A549 (cell line): ENCODE measurements around the gene NCF2. TPM values are rescaled to one million over a fixed set of nuclear protein-coding genes. Genes with fewer than 3 reads are reported as not detected.

Source experiments
- ATAC-seq, 2 experiments: fragments of 200-7000 bp in 1 of 2; fragments of >200 bp in 1 of 2; cut with Nextera tagmentation in 1 of 2; cut with Tn5 transposase in 1 of 2; 3 replicates each; pipeline versions ENCODE4 v1.8.0 to v1.9.1; 2018 to 2020; ENCODE audit warnings: mild to moderate bottlenecking in 1 of 2, moderate library complexity in 1 of 2
- CTCF ChIA-PET: fragments of 300-600 bp; sonication (Branson Sonifier 250); formaldehyde crosslinking; extraction: SDS; loops from one replicate; lab custom pipeline; 2021; ENCODE audit warnings: antibody characterized with exemption, inconsistent platforms; lab: Yijun Ruan, JAX
- POLR2A ChIA-PET: fragments of 350-600 bp; formaldehyde crosslinking; extraction: SDS; loops from one replicate; lab custom pipeline; 2021; ENCODE audit warnings: antibody characterized with exemption, inconsistent platforms; lab: Yijun Ruan, JAX
- DNase-seq, 2 experiments: peaks; one replicate each; pipeline versions ENCODE4 v3.0.0 to v3.0.0-alpha.2; 2011 to 2016; ENCODE audit warnings: low read depth in 1 of 2, low spot score in 1 of 2
- FAIRE-seq: peaks from 2 replicates; lab custom pipeline; 2011; peaks lifted over from hg19 to GRCh38; lab: Jason Lieb, UNC
- H3K27ac ChIP-seq, 2 experiments: fragments of >200 bp; sonication (Bioruptor Twin); formaldehyde crosslinking; 3 replicates each; pipeline ENCODE4 v1.5.1; 2016 to 2017
- H3K4me1 ChIP-seq: fragments of >200 bp; sonication (Bioruptor Twin); formaldehyde crosslinking; 3 replicates; pipeline ENCODE4 v1.6.1; 2016
- H3K4me2 ChIP-seq: fragments of >200 bp; sonication (Bioruptor Twin); formaldehyde crosslinking; 3 replicates; pipeline ENCODE4 v1.6.1; 2016
- H3K4me3 ChIP-seq: fragments of >200 bp; sonication (Bioruptor Twin); formaldehyde crosslinking; 3 replicates; pipeline ENCODE4 v1.5.1; 2016
- H3K9me3 ChIP-seq: fragments of >200 bp; sonication (Bioruptor Twin); formaldehyde crosslinking; 3 replicates; pipeline ENCODE4 v1.6.1; 2016
- BHLHE40 ChIP-seq: IDR thresholded peaks from 2 replicates; pipeline ENCODE4 v1.6.1; 2012; ENCODE audit warnings: low read depth, low read length, inconsistent platforms
- CEBPB ChIP-seq, 2 experiments: fragments of >200 bp in 1 of 2; sonication (Bioruptor Twin) in 1 of 2; formaldehyde crosslinking in 1 of 2; IDR thresholded peaks; 2 replicates each; pipeline ENCODE4 v1.6.1; 2012 to 2016
- CHD4 ChIP-seq: fragments of 200-600 bp; sonication (generic); IDR thresholded peaks from 2 replicates; pipeline ENCODE4 v1.6.1; 2016; ENCODE audit warnings: antibody characterized with exemption, mild to moderate bottlenecking, borderline replicate concordance
- EP300 ChIP-seq, 2 experiments: fragments of >200 bp; sonication (Bioruptor Twin); formaldehyde crosslinking; IDR thresholded peaks; 2 replicates in 1 of 2; 3 replicates in 1 of 2; pipeline ENCODE4 v1.6.1; 2016 to 2017
- ESRRA ChIP-seq: fragments of 150-350 bp; IDR thresholded peaks from 2 replicates; pipeline ENCODE4 v1.6.1; 2014; ENCODE audit warnings: mild to moderate bottlenecking, low read length, borderline replicate concordance
- HOXB13 ChIP-seq: fragments of 250-450 bp; sonication (Bioruptor Pico); IDR thresholded peaks from 2 replicates; pipeline ENCODE4 v1.5.0; 2020; ENCODE audit warnings: low read depth, mild to moderate bottlenecking, moderate library complexity
- JUN ChIP-seq, 2 experiments: fragments of >200 bp; sonication (Bioruptor Twin); formaldehyde crosslinking; IDR thresholded peaks; 2 replicates in 1 of 2; 3 replicates in 1 of 2; pipeline ENCODE4 v1.6.1; 2016 to 2017
- MAZ ChIP-seq: fragments of 150-350 bp; IDR thresholded peaks from 2 replicates; pipeline ENCODE4 v1.6.1; 2014; ENCODE audit warnings: antibody characterized with exemption, low read depth, low read length, borderline replicate concordance
- POLR2A ChIP-seq: IDR thresholded peaks from 2 replicates; pipeline ENCODE4 v1.6.1; 2012; ENCODE audit warnings: mild to moderate bottlenecking, low read length
- RFX5 ChIP-seq: fragments of 450-650 bp; IDR thresholded peaks from 2 replicates; pipeline ENCODE4 v1.7.1; 2014; ENCODE audit warnings: antibody characterized with exemption, mild to moderate bottlenecking, moderate library complexity
- RNF2 ChIP-seq: fragments of 200-600 bp; sonication (generic); IDR thresholded peaks from 2 replicates; pipeline ENCODE4 v1.6.1; 2016; ENCODE audit warnings: low read depth, mild to moderate bottlenecking, antibody characterized with exemption, moderate library complexity, borderline replicate concordance
- SREBF2 ChIP-seq: fragments of 450-650 bp; IDR thresholded peaks from 2 replicates; pipeline ENCODE4 v1.6.1; 2014; ENCODE audit warnings: mild to moderate bottlenecking, moderate library complexity
- TFCP2L1 ChIP-seq: fragments of 250-450 bp; sonication (Bioruptor Pico); IDR thresholded peaks from 2 replicates; pipeline ENCODE4 v1.5.0; 2021; ENCODE audit warnings: mild to moderate bottlenecking
- ZNF302 ChIP-seq: fragments of 250-450 bp; sonication (Bioruptor Pico); IDR thresholded peaks from 2 replicates; pipeline ENCODE4 v1.9.0; 2021; ENCODE audit warnings: inconsistent platforms, mild to moderate bottlenecking, moderate library complexity
- ZSCAN20 ChIP-seq: fragments of 250-450 bp; sonication (Bioruptor Pico); IDR thresholded peaks from 2 replicates; pipeline ENCODE4 v1.8.0; 2022; ENCODE audit warnings: mild to moderate bottlenecking, moderate library complexity
- WGBS: methylation state at CpG from one replicate; pipeline ENCODE4 v1.1.6; 2017; ENCODE audit errors: missing lambda C conversion rate; 5-methylcytosine and 5-hydroxymethylcytosine counted together
- polyA plus RNA-seq, 4 experiments: library from polyadenylated mRNA; depleted of rRNA in 3 of 4; stranded (reverse); fragments of >200 nt; fragmentation: RNase III in 1 of 4; extraction: RNeasy Plus Mini Kit Qiagen cat#74134 plus additional on column Dnase treatment in 1 of 4; gene quantifications; 2 replicates in 3 of 4; 3 replicates in 1 of 4; pipeline ENCODE4 v1.2.3, GENCODE V29; 2011 to 2017
- TF ChIP-seq, protein P1 (sequence below): fragments of 250-450 bp; sonication (Bioruptor Pico); IDR thresholded peaks from 2 replicates; pipeline ENCODE4 v1.5.0; 2021; ENCODE audit warnings: mild to moderate bottlenecking, moderate library complexity, borderline replicate concordance
- TF ChIP-seq, protein P2 (sequence below): fragments of 450-650 bp; IDR thresholded peaks from 2 replicates; pipeline ENCODE4 v1.6.1; 2014; ENCODE audit warnings: antibody characterized with exemption
- TF ChIP-seq, protein P3 (sequence below): fragments of 150-350 bp; IDR thresholded peaks from 2 replicates; pipeline ENCODE4 v1.6.1; 2014; ENCODE audit warnings: low read depth, mild to moderate bottlenecking, low read length
- TF ChIP-seq, protein P4 (sequence below): IDR thresholded peaks from 2 replicates; pipeline ENCODE4 v1.6.1; 2012

The NCF2 gene
- polyA plus RNA-seq, 2 of the 4 experiments (the other 2 are of a cell fraction) = 4.5 to 4.6 TPM

DNA sequence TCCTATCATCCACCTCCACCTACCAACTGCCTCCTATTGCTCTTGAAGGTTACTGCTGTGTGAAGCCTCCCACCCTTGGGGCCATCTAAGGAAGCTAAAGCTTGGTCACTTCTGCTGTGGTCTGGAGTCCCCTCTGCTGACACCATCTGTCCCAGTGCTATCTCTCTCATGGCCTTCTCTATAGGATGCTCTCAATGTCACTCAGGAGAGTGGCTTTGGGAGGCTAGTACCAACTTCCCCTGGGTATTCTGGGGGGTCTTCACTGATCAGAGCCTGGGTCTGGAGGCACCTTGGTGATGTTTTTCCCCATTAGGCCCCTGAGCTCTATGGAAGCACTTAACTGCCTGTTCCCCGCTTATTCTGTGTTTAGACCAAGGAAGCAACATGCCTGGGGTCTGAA, 12.3 kb upstream of the NCF2 start:
- FAIRE-seq (no peak), ATAC-seq (no peak)
- Histone ChIP-seq H3K9me3 (no peaks in the 10 kb centered on the region), H3K27ac (no peak overlapping the region), H3K4me1 (peaks cover 8% of the 10 kb centered on the region; the same call in 2 of the 3 replicates)
- POLR2A ChIA-PET = no interaction called here
- TF ChIP-seq EP300 (IDR thresholded peaks at IDR 0.05) (no peak), RFX5 (no peak), RNF2 (no peak), SREBF2 (no peak), ESRRA (no peak), TFCP2L1 (no peak), HOXB13 (CRISPR knock-in tag) (no peak), MAZ (no peak), ZSCAN20 (CRISPR knock-in tag) (no peak), POLR2A (no peak)
- TF ChIP-seq, protein P1, sequence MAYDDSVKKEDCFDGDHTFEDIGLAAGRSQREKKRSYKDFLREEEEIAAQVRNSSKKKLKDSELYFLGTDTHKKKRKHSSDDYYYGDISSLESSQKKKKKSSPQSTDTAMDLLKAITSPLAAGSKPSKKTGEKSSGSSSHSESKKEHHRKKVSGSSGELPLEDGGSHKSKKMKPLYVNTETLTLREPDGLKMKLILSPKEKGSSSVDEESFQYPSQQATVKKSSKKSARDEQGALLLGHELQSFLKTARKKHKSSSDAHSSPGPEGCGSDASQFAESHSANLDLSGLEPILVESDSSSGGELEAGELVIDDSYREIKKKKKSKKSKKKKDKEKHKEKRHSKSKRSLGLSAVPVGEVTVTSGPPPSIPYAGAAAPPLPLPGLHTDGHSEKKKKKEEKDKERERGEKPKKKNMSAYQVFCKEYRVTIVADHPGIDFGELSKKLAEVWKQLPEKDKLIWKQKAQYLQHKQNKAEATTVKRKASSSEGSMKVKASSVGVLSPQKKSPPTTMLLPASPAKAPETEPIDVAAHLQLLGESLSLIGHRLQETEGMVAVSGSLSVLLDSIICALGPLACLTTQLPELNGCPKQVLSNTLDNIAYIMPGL (CRISPR knock-in tag) = no peak
- TF ChIP-seq, all 56 proteins: peak for 0
- no peak for DNase-seq
- no peak overlapping the region for H3K4me2 ChIP-seq
- H3K4me3 ChIP-seq = no peak overlapping the region
- WGBS = 100% methylated on average over 1 of the region's 1 CpG
- CTCF ChIA-PET = interaction anchor here (1.1 kb wide), 1 partner anchor 15 kb away, joined by 3 read pairs; no protein-coding TSS in a partner anchor

DNA sequence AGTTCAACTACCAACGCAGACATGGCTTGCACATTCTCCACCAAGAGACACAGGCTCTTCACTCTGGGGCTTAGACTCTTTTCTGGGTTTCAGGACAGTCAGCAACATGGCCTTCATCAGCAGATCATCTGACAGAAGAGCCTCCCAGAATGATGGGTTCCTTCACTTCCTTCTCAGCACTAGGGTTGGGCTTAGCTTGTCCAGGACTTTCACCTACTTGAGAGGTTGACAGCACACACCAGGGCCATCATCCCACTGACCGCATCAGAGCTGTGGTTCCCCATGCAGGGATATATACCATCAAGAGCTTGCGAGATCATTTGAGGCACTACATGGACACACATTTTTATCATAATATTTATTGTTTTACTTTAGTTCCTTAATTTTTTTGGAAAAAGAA, 10.4 kb upstream of the NCF2 start:
- no peak for TF ChIP-seq BHLHE40
- TF ChIP-seq CHD4 = no peak
- TF ChIP-seq TFCP2L1 = no peak
- TF ChIP-seq, protein P2, sequence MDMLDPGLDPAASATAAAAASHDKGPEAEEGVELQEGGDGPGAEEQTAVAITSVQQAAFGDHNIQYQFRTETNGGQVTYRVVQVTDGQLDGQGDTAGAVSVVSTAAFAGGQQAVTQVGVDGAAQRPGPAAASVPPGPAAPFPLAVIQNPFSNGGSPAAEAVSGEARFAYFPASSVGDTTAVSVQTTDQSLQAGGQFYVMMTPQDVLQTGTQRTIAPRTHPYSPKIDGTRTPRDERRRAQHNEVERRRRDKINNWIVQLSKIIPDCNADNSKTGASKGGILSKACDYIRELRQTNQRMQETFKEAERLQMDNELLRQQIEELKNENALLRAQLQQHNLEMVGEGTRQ = no peak
- TF ChIP-seq, protein P3, sequence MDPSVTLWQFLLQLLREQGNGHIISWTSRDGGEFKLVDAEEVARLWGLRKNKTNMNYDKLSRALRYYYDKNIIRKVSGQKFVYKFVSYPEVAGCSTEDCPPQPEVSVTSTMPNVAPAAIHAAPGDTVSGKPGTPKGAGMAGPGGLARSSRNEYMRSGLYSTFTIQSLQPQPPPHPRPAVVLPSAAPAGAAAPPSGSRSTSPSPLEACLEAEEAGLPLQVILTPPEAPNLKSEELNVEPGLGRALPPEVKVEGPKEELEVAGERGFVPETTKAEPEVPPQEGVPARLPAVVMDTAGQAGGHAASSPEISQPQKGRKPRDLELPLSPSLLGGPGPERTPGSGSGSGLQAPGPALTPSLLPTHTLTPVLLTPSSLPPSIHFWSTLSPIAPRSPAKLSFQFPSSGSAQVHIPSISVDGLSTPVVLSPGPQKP = no peak
- TF ChIP-seq, protein P4, sequence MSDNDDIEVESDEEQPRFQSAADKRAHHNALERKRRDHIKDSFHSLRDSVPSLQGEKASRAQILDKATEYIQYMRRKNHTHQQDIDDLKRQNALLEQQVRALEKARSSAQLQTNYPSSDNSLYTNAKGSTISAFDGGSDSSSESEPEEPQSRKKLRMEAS = no peak
- no peak for TF ChIP-seq JUN (IDR thresholded peaks at IDR 0.05)
- no peak for TF ChIP-seq ZNF302 (CRISPR knock-in tag)
- CTCF ChIA-PET = interaction anchor here (0.7 to 1.4 kb wide), 2 partner anchors 33 to 371 kb away, joined by 3 to 4 read pairs; no protein-coding TSS in a partner anchor
- H3K27ac ChIP-seq = peak overlapping the region in 1 of 2 experiments; percentile 17; a peak in 1 of 6 replicates
- FAIRE-seq (no peak), DNase-seq (no peak), ATAC-seq (no peak)
- H3K9me3 ChIP-seq = no peaks in the 10 kb centered on the region
- WGBS = 91% methylated on average over 3 of the region's 3 CpGs
- H3K4me2 ChIP-seq = peak overlapping the region; percentile 16; the same call in 1 of the 3 replicates
- no peak overlapping the region for H3K4me3 ChIP-seq
- POLR2A ChIA-PET = no interaction called here
- H3K4me1 ChIP-seq = peaks cover 8% of the 10 kb centered on the region; the same call in 2 of the 3 replicates

DNA sequence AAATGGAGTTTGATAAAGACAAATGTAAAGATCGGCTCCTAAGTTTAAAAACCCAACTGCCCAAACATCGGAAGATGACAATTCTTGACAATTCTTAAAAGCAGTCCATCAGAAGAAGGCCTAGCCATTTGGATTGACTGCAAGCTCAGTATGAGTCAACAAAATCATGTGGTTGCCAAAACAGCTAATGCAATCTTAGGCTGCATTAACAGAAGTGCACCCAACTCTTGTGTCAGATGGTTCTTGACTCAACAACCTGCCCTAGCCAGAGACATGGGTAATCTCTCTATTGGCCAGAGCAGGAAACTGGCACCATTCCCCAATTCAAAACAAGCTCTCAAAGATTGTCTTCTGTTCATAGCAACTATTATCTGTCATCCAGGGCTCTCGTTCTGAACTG, 9.9 kb upstream of the NCF2 start:
- Histone ChIP-seq H3K9me3 (no peaks in the 10 kb centered on the region), H3K4me2 (peak overlapping the region; percentile 16; the same call in 1 of the 3 replicates), H3K4me1 (peaks cover 8% of the 10 kb centered on the region; the same call in 2 of the 3 replicates), H3K4me3 (no peak overlapping the region), H3K27ac (no peak overlapping the region; a peak in 2 of 6 replicates)
- 64% methylated on average over 3 of the region's 3 CpGs for WGBS
- FAIRE-seq (no peak), DNase-seq (peak in 1 of 2 experiments; percentile 58), ATAC-seq (peak; percentile 64 to 75)
- ChIA-PET CTCF (interaction anchor here (0.7 to 1.4 kb wide), 4 partner anchors 34 to 370 kb away, joined by 3 to 4 read pairs (median 3); no protein-coding TSS in a partner anchor), POLR2A (no interaction called here)
- no peak for TF ChIP-seq CEBPB (IDR thresholded peaks at IDR 0.05)
- no peak for TF ChIP-seq POLR2A
- no peak for TF ChIP-seq JUN (IDR thresholded peaks at IDR 0.05)
